ENCODE results near the gene KIF23.
"Not testable (repeated sequence)": the region's sequence is repeated elsewhere in the genome, so short reads cannot be mapped to it uniquely, and the experiment has no call there.

The KIF23 gene

GRCh38 chr15:69434679-69435078, 20.5 kb downstream of the KIF23 start:
- no peak for DNase-seq (ENCODE audit: low read depth in 2 of 2)

GRCh38 chr15:69435985-69436384, 21.8 kb downstream of the KIF23 start:
- DNase-seq (ENCODE audit: low read depth in 2 of 2) = no peak

GRCh38 chr15:69436951-69437350, 22.8 kb downstream of the KIF23 start:
- no peak for DNase-seq (ENCODE audit: low read depth in 2 of 2)

GRCh38 chr15:69439623-69440022, 25.5 kb downstream of the KIF23 start:
- no peak for DNase-seq (ENCODE audit: low read depth in 2 of 2)

GRCh38 chr15:69443032-69443611, 29.0 kb downstream of the KIF23 start:
- no peak for DNase-seq (ENCODE audit: low read depth in 2 of 2)

GRCh38 chr15:69444686-69445085, 30.5 kb downstream of the KIF23 start:
- DNase-seq (ENCODE audit: low read depth in 2 of 2) = no peak

GRCh38 chr15:69446953-69447352, 32.8 kb downstream of the KIF23 start:
- no peak for DNase-seq (ENCODE audit: low read depth in 2 of 2)

- DNase-seq (ENCODE audit: low read depth in 2 of 2) = not testable (repeated sequence)
These were observed 36.1 kb downstream of the KIF23 start for GRCh38 chr15:69450221-69450620.

- DNase-seq (ENCODE audit: low read depth in 2 of 2) = no peak
These were observed 37.0 kb downstream of the KIF23 start for GRCh38 chr15:69450968-69451695.

GRCh38 chr15:69451951-69452691, 38.0 kb downstream of the KIF23 start:
- no peak for DNase-seq (ENCODE audit: low read depth in 2 of 2)

GRCh38 chr15:69452692-69453521, 38.8 kb downstream of the KIF23 start, which contains the start of gene RPLP1:
RPLP1 (plus strand) TSS chr15:69452818; CDS start chr15:69452949, 131 bp downstream.
- DNase-seq (ENCODE audit: low read depth in 2 of 2) = peak; percentile 89 to 95

GRCh38 chr15:69454953-69455352, 40.8 kb downstream of the KIF23 start:
- no peak for DNase-seq (ENCODE audit: low read depth in 2 of 2)

- no peak for DNase-seq (ENCODE audit: low read depth in 2 of 2)
These were observed 42.3 kb downstream of the KIF23 start for GRCh38 chr15:69456208-69457166.

GRCh38 chr15:69457304-69458280, 43.4 kb downstream of the KIF23 start:
- no peak for DNase-seq (ENCODE audit: low read depth in 2 of 2)

GRCh38 chr15:69459066-69459465, 44.9 kb downstream of the KIF23 start:
- no peak for DNase-seq (ENCODE audit: low read depth in 2 of 2)

- no peak for DNase-seq (ENCODE audit: low read depth in 2 of 2)
These were observed 46.3 kb downstream of the KIF23 start for GRCh38 chr15:69460481-69460880.

GRCh38 chr15:69462030-69462492, 47.9 kb downstream of the KIF23 start:
- DNase-seq (ENCODE audit: low read depth in 2 of 2) = no peak

- DNase-seq (ENCODE audit: low read depth in 2 of 2) = peak; percentile 81 to 90
These were observed 48.5 kb downstream of the KIF23 start for GRCh38 chr15:69462493-69463181.
